ENCODE data around the gene HERC5.

DNA sequence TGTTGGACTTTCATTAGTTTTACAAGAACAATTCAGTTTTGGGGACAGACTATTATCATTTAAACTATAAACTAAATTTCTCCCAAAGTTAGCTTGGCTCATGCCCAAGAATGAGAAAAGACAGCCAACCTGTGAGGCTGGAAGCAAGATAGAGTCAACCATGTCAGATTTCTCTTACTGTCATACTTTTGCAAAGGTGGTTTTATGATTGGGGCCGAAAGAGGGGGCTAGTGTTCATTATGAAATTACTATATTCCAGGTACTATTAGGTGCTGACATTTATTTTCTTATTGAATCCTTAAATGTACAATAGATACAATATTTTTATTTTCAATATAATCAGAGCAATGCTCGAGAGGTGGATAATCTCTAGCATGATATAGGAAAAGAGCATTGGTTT is 47.7 kb upstream of the HERC5 start:
- TF ChIP-seq YY1 (IDR thresholded peaks at IDR 0.05; ENCODE audit: insufficient read depth, insufficient read length) (no peak), ZNF274 (IDR thresholded peaks at IDR 0.05; ENCODE audit: low read depth, low read length) (no peak)

Measured in NT2/D1 (cell line).